Measurements from ENCODE around the gene RAB5A. TPM values are rescaled to one million over a fixed set of nuclear protein-coding genes. Genes with fewer than 3 reads are reported as not detected.

The RAB5A gene
- total and polyA plus RNA-seq, 2 of the 4 experiments (the other 2 are of a cell fraction) = 33.3 to 46.4 TPM

DNA sequence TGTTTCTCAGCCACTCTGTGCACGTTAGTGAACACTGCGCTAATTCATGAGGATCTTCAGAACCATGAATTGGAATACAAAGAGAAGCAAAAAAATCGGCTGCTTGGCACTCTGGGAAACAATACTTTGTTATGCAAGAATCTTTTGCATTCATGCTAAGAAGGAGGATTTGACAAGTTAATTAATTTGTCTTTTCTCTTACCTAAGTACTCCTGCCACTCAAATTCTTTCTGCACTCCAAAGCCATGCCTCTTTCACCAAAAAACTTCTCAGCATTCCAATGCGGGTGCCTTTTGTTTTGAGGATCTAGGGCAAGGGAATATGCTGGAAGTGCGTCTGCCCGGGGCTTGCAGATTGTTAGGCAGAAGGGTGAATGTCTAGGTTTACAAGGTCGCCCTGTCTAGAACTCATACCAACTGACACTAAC, 82.0 kb downstream of the RAB5A start:
- Histone ChIP-seq H2BK5ac (ENCODE audit: low read depth, low read length, poor library complexity, severe bottlenecking) (no peak overlapping the region), H2BK15ac (ENCODE audit: low read depth, low read length) (no peak overlapping the region), H3K27me3 (ENCODE audit: control insufficient read depth, insufficient read depth, low read length) (no peaks in the 10 kb centered on the region), H3K79me1 (ENCODE audit: low read depth in 1 of 2, low read length in 2 of 2) (no peaks in the 10 kb centered on the region), H4K91ac (ENCODE audit: insufficient read depth, low read depth, low read length) (no peak overlapping the region), H3K9me1 (ENCODE audit: insufficient read depth, low read length) (no peaks in the 10 kb centered on the region), H3K23ac (ENCODE audit: low read depth, low read length) (no peak overlapping the region), H3K36me3 (ENCODE audit: control insufficient read depth, insufficient read depth, low read length) (no peaks in the 10 kb centered on the region), H4K8ac (ENCODE audit: low read depth in 2 of 2, low read length in 2 of 2) (no peak overlapping the region), H3K4ac (ENCODE audit: low read depth, low read length) (no peak overlapping the region), H2AFZ (replicated peaks; ENCODE audit: low read length, poor library complexity) (no peak overlapping the region), H2BK20ac (ENCODE audit: low read depth, low read length) (no peak overlapping the region), H3K9me3 (ENCODE audit: control insufficient read depth, insufficient read depth, low read length) (no peaks in the 10 kb centered on the region), H3K56ac (ENCODE audit: extremely low read depth, insufficient read depth, low read length) (no peak overlapping the region), H2AK5ac (ENCODE audit: low read depth, low read length) (no peak overlapping the region), H2BK120ac (ENCODE audit: low read depth, low read length) (no peak overlapping the region), H3K18ac (ENCODE audit: low read depth, low read length) (no peak overlapping the region), H2AK9ac (replicated peaks; ENCODE audit: low read depth, low read length, poor library complexity) (no peak overlapping the region), H3K14ac (replicated peaks; ENCODE audit: low read depth, low read length) (no peak overlapping the region), H3K9ac (ENCODE audit: low read depth, low read length) (no peak overlapping the region), H3K4me3 (ENCODE audit: insufficient read depth, low read depth, low read length) (no peak overlapping the region), H3K27ac (ENCODE audit: insufficient read depth, low read length) (no peak overlapping the region), H4K20me1 (ENCODE audit: insufficient read depth, low read length) (no peaks in the 10 kb centered on the region), H3K4me1 (ENCODE audit: control insufficient read depth, insufficient read depth, low read length) (no peaks in the 10 kb centered on the region), H4K5ac (ENCODE audit: low read depth, low read length) (no peak overlapping the region), H3K4me2 (ENCODE audit: low read depth, low read length) (no peak overlapping the region)
- CTCF ChIA-PET = interaction anchor here (0.9 kb wide), 1 partner anchor 9 kb away, joined by 3 read pairs; no protein-coding TSS in a partner anchor
- dilution Hi-C loops (cut with HindIII; ENCODE audit: low sequenced_read_pairs, unreplicated experiment) (no loop called here), intact Hi-C loops (cut with micrococcal nuclease) (no loop called here), in situ Hi-C loops (cut with MboI; ENCODE audit: low sequenced_read_pairs) (no loop called here)
- WGBS, 2 experiments (ENCODE audit: extremely low coverage in 2 of 2, insufficient read length in 1 of 2) = no CpG with 5 or more reads among the region's 7 CpGs
- ATAC-seq (ENCODE audit: low read depth) (no peak), DNase-seq (no peak)
- no peak for TF ChIP-seq BHLHE40 (IDR thresholded peaks at IDR 0.05; ENCODE audit: low read depth, low read length)
- TF ChIP-seq POLR2A (IDR thresholded peaks at IDR 0.05; ENCODE audit: low read depth, low read length) = no peak
- no peak for TF ChIP-seq FOS (IDR thresholded peaks at IDR 0.05; ENCODE audit: low read depth, low read length)
- TF ChIP-seq CHD1 (IDR thresholded peaks at IDR 0.05; ENCODE audit: low read depth, low read length) = no peak
- TF ChIP-seq SMC3 (IDR thresholded peaks at IDR 0.05; ENCODE audit: low read depth, low read length) = no peak
- TF ChIP-seq, protein P1, sequence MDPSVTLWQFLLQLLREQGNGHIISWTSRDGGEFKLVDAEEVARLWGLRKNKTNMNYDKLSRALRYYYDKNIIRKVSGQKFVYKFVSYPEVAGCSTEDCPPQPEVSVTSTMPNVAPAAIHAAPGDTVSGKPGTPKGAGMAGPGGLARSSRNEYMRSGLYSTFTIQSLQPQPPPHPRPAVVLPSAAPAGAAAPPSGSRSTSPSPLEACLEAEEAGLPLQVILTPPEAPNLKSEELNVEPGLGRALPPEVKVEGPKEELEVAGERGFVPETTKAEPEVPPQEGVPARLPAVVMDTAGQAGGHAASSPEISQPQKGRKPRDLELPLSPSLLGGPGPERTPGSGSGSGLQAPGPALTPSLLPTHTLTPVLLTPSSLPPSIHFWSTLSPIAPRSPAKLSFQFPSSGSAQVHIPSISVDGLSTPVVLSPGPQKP (IDR thresholded peaks at IDR 0.05; ENCODE audit: borderline replicate concordance, low read depth, low read length) = no peak
- no peak for TF ChIP-seq MAZ (IDR thresholded peaks at IDR 0.05; ENCODE audit: borderline replicate concordance, low read depth, low read length)
- TF ChIP-seq RFX5 (IDR thresholded peaks at IDR 0.05; ENCODE audit: low read depth, low read length) = no peak
- TF ChIP-seq, protein P2, sequence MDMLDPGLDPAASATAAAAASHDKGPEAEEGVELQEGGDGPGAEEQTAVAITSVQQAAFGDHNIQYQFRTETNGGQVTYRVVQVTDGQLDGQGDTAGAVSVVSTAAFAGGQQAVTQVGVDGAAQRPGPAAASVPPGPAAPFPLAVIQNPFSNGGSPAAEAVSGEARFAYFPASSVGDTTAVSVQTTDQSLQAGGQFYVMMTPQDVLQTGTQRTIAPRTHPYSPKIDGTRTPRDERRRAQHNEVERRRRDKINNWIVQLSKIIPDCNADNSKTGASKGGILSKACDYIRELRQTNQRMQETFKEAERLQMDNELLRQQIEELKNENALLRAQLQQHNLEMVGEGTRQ (IDR thresholded peaks at IDR 0.05; ENCODE audit: low read depth, low read length) = no peak
- TF ChIP-seq NFE2L2 (IDR thresholded peaks at IDR 0.05; ENCODE audit: low read depth, low read length) = no peak
- no peak for TF ChIP-seq CEBPB (IDR thresholded peaks at IDR 0.05; ENCODE audit: low read depth, low read length)
- TF ChIP-seq, protein P3, sequence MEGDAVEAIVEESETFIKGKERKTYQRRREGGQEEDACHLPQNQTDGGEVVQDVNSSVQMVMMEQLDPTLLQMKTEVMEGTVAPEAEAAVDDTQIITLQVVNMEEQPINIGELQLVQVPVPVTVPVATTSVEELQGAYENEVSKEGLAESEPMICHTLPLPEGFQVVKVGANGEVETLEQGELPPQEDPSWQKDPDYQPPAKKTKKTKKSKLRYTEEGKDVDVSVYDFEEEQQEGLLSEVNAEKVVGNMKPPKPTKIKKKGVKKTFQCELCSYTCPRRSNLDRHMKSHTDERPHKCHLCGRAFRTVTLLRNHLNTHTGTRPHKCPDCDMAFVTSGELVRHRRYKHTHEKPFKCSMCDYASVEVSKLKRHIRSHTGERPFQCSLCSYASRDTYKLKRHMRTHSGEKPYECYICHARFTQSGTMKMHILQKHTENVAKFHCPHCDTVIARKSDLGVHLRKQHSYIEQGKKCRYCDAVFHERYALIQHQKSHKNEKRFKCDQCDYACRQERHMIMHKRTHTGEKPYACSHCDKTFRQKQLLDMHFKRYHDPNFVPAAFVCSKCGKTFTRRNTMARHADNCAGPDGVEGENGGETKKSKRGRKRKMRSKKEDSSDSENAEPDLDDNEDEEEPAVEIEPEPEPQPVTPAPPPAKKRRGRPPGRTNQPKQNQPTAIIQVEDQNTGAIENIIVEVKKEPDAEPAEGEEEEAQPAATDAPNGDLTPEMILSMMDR (conservative IDR thresholded peaks at IDR 0.05; ENCODE audit: low read depth, low read length) = no peak
- TF ChIP-seq RCOR1 (IDR thresholded peaks at IDR 0.05; ENCODE audit: insufficient replicate concordance, low read length) = no peak
- no TSS peak for BruUV-seq (replicated peaks)
- POLR2A ChIA-PET (ENCODE audit: unreplicated experiment) = no interaction called here

Data from IMR-90 (cell line).